Chondrocyte (in vitro differentiated cells): ENCODE measurements around the gene MAP3K19. TPM values are rescaled to one million over a fixed set of nuclear protein-coding genes. Genes with fewer than 3 reads are reported as not detected.
A peak's percentile ranks its signal among the peaks of the same experiment; 100 is the strongest.

Source experiments
- DNase-seq: peaks from one replicate; pipeline ENCODE4 v3.0.0; 2021; ENCODE audit warnings: mixed read lengths, low spot score
- H3K27ac Mint-ChIP-seq: one replicate; pipeline ENCODE4 v1.8.0; 2021; ENCODE audit warnings: mild to moderate bottlenecking, moderate library complexity, mixed read lengths; ENCODE audit not compliant: unreplicated experiment
- H3K27me3 Mint-ChIP-seq: 2 replicates; pipeline ENCODE4 v1.8.0; 2021; ENCODE audit warnings: low read depth, mixed read lengths
- H3K36me3 Mint-ChIP-seq: 2 replicates; pipeline ENCODE4 v1.8.0; 2021; ENCODE audit warnings: low read depth, mixed read lengths
- H3K4me1 Mint-ChIP-seq: 2 replicates; pipeline ENCODE4 v1.8.0; 2021; ENCODE audit warnings: low read depth, mild to moderate bottlenecking, mixed read lengths
- H3K4me3 Mint-ChIP-seq: one replicate; pipeline ENCODE4 v1.8.0; 2021; ENCODE audit warnings: mild to moderate bottlenecking, moderate library complexity, mixed read lengths; ENCODE audit not compliant: unreplicated experiment
- H3K9me3 Mint-ChIP-seq: 2 replicates; pipeline ENCODE4 v1.8.0; 2021; ENCODE audit warnings: low read depth, mixed read lengths
- CTCF ChIP-seq: fragments of 200-600 bp; sonication (generic); IDR thresholded peaks from 2 replicates; pipeline ENCODE4 v1.5.0; 2021; ENCODE audit warnings: antibody characterized with exemption, mild to moderate bottlenecking, moderate library complexity
- total RNA-seq: library from RNA; stranded (reverse); gene quantifications from 3 replicates; pipeline ENCODE4 v1.2.1, GENCODE V29; 2021

The MAP3K19 gene
- total RNA-seq, 1 donor from 2014 or later: not detected

- H3K4me3 Mint-ChIP-seq: no peak overlapping the region
- no peak for DNase-seq
- H3K27ac Mint-ChIP-seq: no peak overlapping the region
- H3K9me3 Mint-ChIP-seq: no peaks in the 10 kb centered on the region
- H3K36me3 Mint-ChIP-seq: no peaks in the 10 kb centered on the region
- peaks cover 5% of the 10 kb centered on the region for H3K4me1 Mint-ChIP-seq
- TF ChIP-seq CTCF: no peak
- H3K27me3 Mint-ChIP-seq: peaks cover 18% of the 10 kb centered on the region
Observed at GRCh38 chr2:135005753-135006152, 41.5 kb downstream of the MAP3K19 start.

DNA sequence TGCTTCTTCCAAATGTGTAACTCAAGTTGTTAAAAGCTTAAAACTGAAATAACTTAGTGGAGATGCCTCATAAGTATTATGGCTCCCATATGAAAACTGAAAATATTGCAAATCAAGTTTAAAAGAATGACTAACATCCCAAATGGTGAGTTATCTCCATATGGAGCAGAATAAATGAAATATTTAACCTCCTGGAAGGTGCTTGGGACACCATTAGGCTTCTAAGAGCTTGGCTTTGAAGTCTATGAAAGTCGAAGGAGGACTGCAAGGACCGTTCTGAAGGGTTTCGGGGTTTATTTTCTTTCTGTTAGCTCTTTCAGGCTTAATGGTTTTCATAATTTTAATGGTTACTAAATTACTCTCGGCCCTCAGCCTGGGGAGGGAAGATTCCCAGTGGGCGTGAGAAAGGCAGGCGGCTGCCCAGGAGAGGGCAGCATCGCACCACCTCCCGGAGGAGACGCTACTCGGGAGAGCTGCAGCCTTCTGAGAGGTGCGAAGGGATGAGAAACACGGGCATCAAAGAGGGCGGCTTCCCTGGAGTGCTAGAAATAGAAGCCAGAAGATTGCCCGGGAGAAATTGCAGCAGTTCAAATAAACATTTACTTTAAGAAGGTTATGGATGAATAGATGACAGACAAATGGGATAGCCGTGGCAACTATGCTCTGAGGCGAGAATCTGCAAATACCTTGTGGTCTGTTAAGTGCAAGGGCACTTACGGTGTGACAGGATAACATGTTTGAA, 43.1 kb downstream of the MAP3K19 start:
- DNase-seq: no peak
- TF ChIP-seq CTCF: peak; percentile 100
- peaks cover 12% of the 10 kb centered on the region for H3K27me3 Mint-ChIP-seq
- no peak overlapping the region for H3K27ac Mint-ChIP-seq
- H3K9me3 Mint-ChIP-seq: no peaks in the 10 kb centered on the region
- H3K36me3 Mint-ChIP-seq: no peaks in the 10 kb centered on the region
- H3K4me3 Mint-ChIP-seq: no peak overlapping the region
- peaks cover 5% of the 10 kb centered on the region for H3K4me1 Mint-ChIP-seq

- no peak for DNase-seq
- H3K27ac Mint-ChIP-seq: no peak overlapping the region
- no peak overlapping the region for H3K4me3 Mint-ChIP-seq
- TF ChIP-seq CTCF: no peak
- H3K9me3 Mint-ChIP-seq: no peaks in the 10 kb centered on the region
- no peaks in the 10 kb centered on the region for H3K36me3 Mint-ChIP-seq
- peaks cover 5% of the 10 kb centered on the region for H3K4me1 Mint-ChIP-seq
- H3K27me3 Mint-ChIP-seq: peaks cover 12% of the 10 kb centered on the region
Observed at GRCh38 chr2:135002836-135003235, 44.4 kb downstream of the MAP3K19 start.

GRCh38 chr2:134999521-134999920, 47.7 kb downstream of the MAP3K19 start:
- Mint-ChIP-seq H3K4me1 (peaks cover 5% of the 10 kb centered on the region), H3K27ac (no peak overlapping the region), H3K36me3 (no peaks in the 10 kb centered on the region), H3K27me3 (peaks cover 7% of the 10 kb centered on the region), H3K9me3 (no peaks in the 10 kb centered on the region), H3K4me3 (no peak overlapping the region)
- no peak for DNase-seq
- no peak for TF ChIP-seq CTCF

- peak; percentile 84 for TF ChIP-seq CTCF
- no peak for DNase-seq
- Mint-ChIP-seq H3K27ac (no peak overlapping the region), H3K27me3 (peaks cover 29% of the 10 kb centered on the region), H3K4me1 (no peaks in the 10 kb centered on the region), H3K36me3 (no peaks in the 10 kb centered on the region), H3K9me3 (no peaks in the 10 kb centered on the region), H3K4me3 (no peak overlapping the region)
Observed at GRCh38 chr2:134988994-134989605, 58.1 kb downstream of the MAP3K19 start.
